Kidney epithelial cell (primary cell): ENCODE results near the gene LRRC27. TPM values are rescaled to one million over a fixed set of nuclear protein-coding genes. Genes with fewer than 3 reads are reported as not detected.

ENCODE experiments used
- DNase-seq: peaks from one replicate; pipeline ENCODE4 v3.0.0-alpha.2; 2010; ENCODE audit warnings: low read depth
- H3K27me3 ChIP-seq: 2 replicates; pipeline ENCODE4 v1.6.0; 2011; ENCODE audit warnings: low read length; ENCODE audit not compliant: control insufficient read depth, insufficient read depth
- H3K36me3 ChIP-seq: 2 replicates; pipeline ENCODE4 v1.5.1; 2011; ENCODE audit warnings: low read length; ENCODE audit not compliant: control insufficient read depth, insufficient read depth
- H3K4me3 ChIP-seq: 2 replicates; pipeline ENCODE4 v1.5.1; 2011; ENCODE audit warnings: low read depth, mild to moderate bottlenecking, control low read depth, low read length
- total RNA-seq: library from RNA; depleted of rRNA; stranded (reverse); fragments of >200 nt; gene quantifications from 2 replicates; pipeline ENCODE4 v1.2.3, GENCODE V29; 2015
- TF ChIP-seq, protein P1 (sequence below): IDR thresholded peaks from 2 replicates; pipeline ENCODE4 v1.5.1; 2011; ENCODE audit warnings: mild to moderate bottlenecking, moderate library complexity, low read length, control low read depth, inconsistent platforms; ENCODE audit not compliant: insufficient read depth, poor library complexity, severe bottlenecking

LRRC27 gene
- total RNA-seq, 1 donor from 2014 or later, result 13.3 TPM

- TF ChIP-seq, protein P1, sequence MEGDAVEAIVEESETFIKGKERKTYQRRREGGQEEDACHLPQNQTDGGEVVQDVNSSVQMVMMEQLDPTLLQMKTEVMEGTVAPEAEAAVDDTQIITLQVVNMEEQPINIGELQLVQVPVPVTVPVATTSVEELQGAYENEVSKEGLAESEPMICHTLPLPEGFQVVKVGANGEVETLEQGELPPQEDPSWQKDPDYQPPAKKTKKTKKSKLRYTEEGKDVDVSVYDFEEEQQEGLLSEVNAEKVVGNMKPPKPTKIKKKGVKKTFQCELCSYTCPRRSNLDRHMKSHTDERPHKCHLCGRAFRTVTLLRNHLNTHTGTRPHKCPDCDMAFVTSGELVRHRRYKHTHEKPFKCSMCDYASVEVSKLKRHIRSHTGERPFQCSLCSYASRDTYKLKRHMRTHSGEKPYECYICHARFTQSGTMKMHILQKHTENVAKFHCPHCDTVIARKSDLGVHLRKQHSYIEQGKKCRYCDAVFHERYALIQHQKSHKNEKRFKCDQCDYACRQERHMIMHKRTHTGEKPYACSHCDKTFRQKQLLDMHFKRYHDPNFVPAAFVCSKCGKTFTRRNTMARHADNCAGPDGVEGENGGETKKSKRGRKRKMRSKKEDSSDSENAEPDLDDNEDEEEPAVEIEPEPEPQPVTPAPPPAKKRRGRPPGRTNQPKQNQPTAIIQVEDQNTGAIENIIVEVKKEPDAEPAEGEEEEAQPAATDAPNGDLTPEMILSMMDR, result no peak
- Histone ChIP-seq H3K27me3 (no peaks in the 10 kb centered on the region), H3K4me3 (no peak overlapping the region), H3K36me3 (no peaks in the 10 kb centered on the region)
- DNase-seq, result no peak
These were observed 82.5 kb downstream of the LRRC27 start for GRCh38 chr10:132414402-132415016.

- no peak for DNase-seq
- H3K36me3 ChIP-seq, result no peaks in the 10 kb centered on the region
- TF ChIP-seq, protein P1, result no peak
- H3K4me3 ChIP-seq, result no peak overlapping the region
- H3K27me3 ChIP-seq, result no peaks in the 10 kb centered on the region
These were observed 83.3 kb downstream of the LRRC27 start for GRCh38 chr10:132415255-132415654.

- TF ChIP-seq, protein P1, result no peak
These were observed 84.0 kb downstream of the LRRC27 start for GRCh38 chr10:132415956-132416355.

GRCh38 chr10:132416566-132417256 lies 84.7 kb downstream of the LRRC27 start:
- DNase-seq, result no peak
- Histone ChIP-seq H3K36me3 (no peaks in the 10 kb centered on the region), H3K27me3 (no peaks in the 10 kb centered on the region), H3K4me3 (no peak overlapping the region)
- TF ChIP-seq, protein P1, result no peak

More at GRCh38 chr10:132415956-132416355, 84.0 kb downstream of the LRRC27 start:
- H3K36me3 ChIP-seq, result no peaks in the 10 kb centered on the region
- H3K4me3 ChIP-seq, result no peak overlapping the region
- H3K27me3 ChIP-seq, result no peaks in the 10 kb centered on the region
- no peak for DNase-seq

GRCh38 chr10:132417257-132417910 lies 85.4 kb downstream of the LRRC27 start:
- Histone ChIP-seq H3K4me3 (no peak overlapping the region), H3K36me3 (no peaks in the 10 kb centered on the region), H3K27me3 (no peaks in the 10 kb centered on the region)
- TF ChIP-seq, protein P1, result no peak
- no peak for DNase-seq
